HEK293 (cell line): Measurements from ENCODE around the gene GALNT2.
A peak's percentile ranks its signal among the peaks of the same experiment; 100 is the strongest.

Experiments
- CTCF ChIA-PET: fragments of 350-600 bp; formaldehyde crosslinking; extraction: SDS; loops from one replicate; lab custom pipeline; 2021; ENCODE audit warnings: antibody characterized with exemption; lab: Yijun Ruan, JAX
- POLR2A ChIA-PET: fragments of 300-600 bp; formaldehyde crosslinking; extraction: SDS; loops from one replicate; lab custom pipeline; 2020; ENCODE audit warnings: antibody characterized with exemption, inconsistent platforms; lab: Yijun Ruan, JAX
- H3K27ac ChIP-seq: fragments of 200-500 bp; sonication (Bioruptor generic); 2 replicates; pipeline ENCODE4 v1.5.1; 2014; ENCODE audit warnings: low read depth, low read length, control low read depth, inconsistent platforms; ENCODE audit errors: extremely low read depth
- H3K36me3 ChIP-seq, 2 experiments: fragments of 200-500 bp in 1 of 2; sonication (Bioruptor generic) in 1 of 2; 1 replicate in 1 of 2; 2 replicates in 1 of 2; pipeline ENCODE4 v1.5.1; 2014 to 2017; ENCODE audit warnings: inconsistent platforms in 2 of 2, low read length in 2 of 2; ENCODE audit not compliant: control insufficient read depth in 2 of 2, insufficient read depth in 1 of 2
- H3K4me1 ChIP-seq: fragments of 200-500 bp; sonication (Bioruptor generic); 2 replicates; pipeline ENCODE4 v1.5.1; 2014; ENCODE audit warnings: mild to moderate bottlenecking, low read length, inconsistent platforms; ENCODE audit not compliant: control insufficient read depth, insufficient read depth
- H3K4me3 ChIP-seq: 2 replicates; pipeline ENCODE4 v1.5.1; 2011; ENCODE audit warnings: low read depth, mild to moderate bottlenecking, control low read depth, low read length, moderate library complexity
- H3K9me3 ChIP-seq: fragments of 200-500 bp; sonication (Bioruptor generic); 2 replicates; pipeline ENCODE4 v1.5.1; 2014; ENCODE audit warnings: low read depth, low read length, inconsistent platforms; ENCODE audit not compliant: control insufficient read depth, insufficient read depth
- BCL11A ChIP-seq: fragments of 450-650 bp; formaldehyde crosslinking; IDR thresholded peaks from 2 replicates; pipeline ENCODE4 v1.5.1; 2016; ENCODE audit warnings: low read depth, missing biosample characterization, missing genetic modification characterization
- PRDM1 ChIP-seq: fragments of 450-650 bp; formaldehyde crosslinking; IDR thresholded peaks from 2 replicates; pipeline ENCODE4; 2016; ENCODE audit warnings: missing biosample characterization, missing genetic modification characterization
- ZNF114 ChIP-seq: fragments of 450-650 bp; formaldehyde crosslinking; IDR thresholded peaks from 2 replicates; pipeline ENCODE4 v1.5.0; 2017; ENCODE audit warnings: missing biosample characterization, missing genetic modification characterization
- ZNF121 ChIP-seq: fragments of 450-650 bp; formaldehyde crosslinking; IDR thresholded peaks from 2 replicates; pipeline ENCODE4 v1.5.1; 2016; ENCODE audit warnings: missing biosample characterization, missing genetic modification characterization
- ZNF157 ChIP-seq: fragments of 450-650 bp; formaldehyde crosslinking; IDR thresholded peaks from 2 replicates; pipeline ENCODE4 v1.5.1; 2016; ENCODE audit warnings: missing biosample characterization, missing genetic modification characterization
- ZNF16 ChIP-seq: fragments of 450-650 bp; formaldehyde crosslinking; IDR thresholded peaks from 2 replicates; pipeline ENCODE4 v1.5.1; 2016; ENCODE audit warnings: low read depth, missing biosample characterization, missing genetic modification characterization
- ZNF248 ChIP-seq: fragments of 450-650 bp; formaldehyde crosslinking; IDR thresholded peaks from 2 replicates; pipeline ENCODE4 v1.5.1; 2017; ENCODE audit warnings: missing biosample characterization, missing genetic modification characterization
- ZNF48 ChIP-seq: fragments of 450-650 bp; formaldehyde crosslinking; IDR thresholded peaks from 2 replicates; pipeline ENCODE4 v1.5.1; 2016; ENCODE audit warnings: missing biosample characterization, missing genetic modification characterization
- ZNF548 ChIP-seq: fragments of 450-650 bp; formaldehyde crosslinking; IDR thresholded peaks from 2 replicates; pipeline ENCODE4 v1.5.1; 2016; ENCODE audit warnings: missing biosample characterization, missing genetic modification characterization
- ZNF600 ChIP-seq: fragments of 450-650 bp; formaldehyde crosslinking; IDR thresholded peaks from 2 replicates; pipeline ENCODE4 v1.5.1; 2016; ENCODE audit warnings: missing biosample characterization, missing genetic modification characterization
- ZNF610 ChIP-seq: fragments of 450-650 bp; formaldehyde crosslinking; IDR thresholded peaks from 2 replicates; pipeline ENCODE4 v1.5.1; 2016; ENCODE audit warnings: missing biosample characterization, missing genetic modification characterization, borderline replicate concordance
- ZNF76 ChIP-seq: fragments of 450-650 bp; formaldehyde crosslinking; IDR thresholded peaks from 2 replicates; pipeline ENCODE4; 2016; ENCODE audit warnings: low read depth, missing biosample characterization, missing genetic modification characterization, borderline replicate concordance
- ZNF768 ChIP-seq: fragments of 450-650 bp; formaldehyde crosslinking; IDR thresholded peaks from 2 replicates; pipeline ENCODE4 v1.5.1; 2018; ENCODE audit warnings: missing biosample characterization, mild to moderate bottlenecking, missing genetic modification characterization
- TF ChIP-seq, protein P1 (sequence below): fragments of 450-650 bp; formaldehyde crosslinking; IDR thresholded peaks from 2 replicates; pipeline ENCODE4 v1.5.1; 2016; ENCODE audit warnings: missing biosample characterization, missing genetic modification characterization
- TF ChIP-seq, protein P2 (sequence below): fragments of 450-650 bp; formaldehyde crosslinking; IDR thresholded peaks from 2 replicates; pipeline ENCODE4 v1.5.1; 2016; ENCODE audit warnings: missing biosample characterization, missing genetic modification characterization
- TF ChIP-seq, protein P3 (sequence below): fragments of 450-650 bp; formaldehyde crosslinking; IDR thresholded peaks from 2 replicates; pipeline ENCODE4 v1.5.1; 2016; ENCODE audit warnings: missing biosample characterization, missing genetic modification characterization
- TF ChIP-seq, protein P4 (sequence below): fragments of 450-650 bp; formaldehyde crosslinking; IDR thresholded peaks from 2 replicates; pipeline ENCODE4 v1.5.1; 2017; ENCODE audit warnings: missing biosample characterization, missing genetic modification characterization
- TF ChIP-seq, protein P5 (sequence below): fragments of 450-650 bp; formaldehyde crosslinking; IDR thresholded peaks from 2 replicates; pipeline ENCODE4 v1.5.1; 2016; ENCODE audit warnings: missing biosample characterization, missing genetic modification characterization

The GALNT2 gene

DNA sequence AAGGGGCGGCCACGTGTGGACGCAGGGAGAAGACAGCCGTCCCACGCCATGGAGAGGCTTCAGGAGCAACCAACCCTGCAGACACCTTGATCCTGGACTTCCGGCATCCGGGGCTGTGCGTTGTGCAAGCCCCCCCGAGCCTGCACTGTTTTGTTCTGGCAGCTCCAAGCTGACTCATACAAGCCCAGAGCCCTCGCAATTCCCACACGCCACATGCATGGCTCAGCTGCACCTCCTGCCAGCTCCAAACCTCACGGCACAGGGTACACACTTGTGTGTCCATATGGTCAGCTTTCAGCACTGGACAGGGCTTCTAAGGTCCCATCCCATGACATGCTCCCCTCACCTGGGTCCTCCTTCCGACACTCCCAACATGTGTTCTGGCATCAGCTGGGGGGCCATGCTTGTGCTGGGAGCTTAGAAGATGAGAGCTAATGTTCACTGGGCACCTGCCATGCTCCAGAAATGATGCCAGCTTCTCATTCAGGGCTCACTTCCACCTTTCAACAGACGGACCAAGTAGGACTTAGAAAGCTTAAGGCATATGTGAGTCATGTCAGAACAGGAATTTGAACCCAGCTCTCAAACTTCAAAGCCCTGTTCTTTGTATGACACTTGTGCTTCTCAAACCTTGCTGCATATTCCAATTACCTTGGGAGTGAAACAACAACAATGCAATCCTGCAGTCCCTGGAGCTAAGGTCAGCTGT, 221.8 kb downstream of the GALNT2 start:
- ChIA-PET POLR2A (no interaction called here), CTCF (interaction anchor here (0.6 to 1.1 kb wide), 4 partner anchors 18 to 627 kb away, joined by 3 to 10 read pairs (median 3); no protein-coding TSS in a partner anchor)
- Histone ChIP-seq H3K4me3 (no peak overlapping the region), H3K27ac (no peak overlapping the region), H3K9me3 (no peaks in the 10 kb centered on the region), H3K36me3 (no peaks in the 10 kb centered on the region), H3K4me1 (no peaks in the 10 kb centered on the region)
- TF ChIP-seq ZNF548 (tag by site-specific recombination): peak; percentile 87
- TF ChIP-seq ZNF48 (tag by site-specific recombination): no peak
- TF ChIP-seq, protein P1, sequence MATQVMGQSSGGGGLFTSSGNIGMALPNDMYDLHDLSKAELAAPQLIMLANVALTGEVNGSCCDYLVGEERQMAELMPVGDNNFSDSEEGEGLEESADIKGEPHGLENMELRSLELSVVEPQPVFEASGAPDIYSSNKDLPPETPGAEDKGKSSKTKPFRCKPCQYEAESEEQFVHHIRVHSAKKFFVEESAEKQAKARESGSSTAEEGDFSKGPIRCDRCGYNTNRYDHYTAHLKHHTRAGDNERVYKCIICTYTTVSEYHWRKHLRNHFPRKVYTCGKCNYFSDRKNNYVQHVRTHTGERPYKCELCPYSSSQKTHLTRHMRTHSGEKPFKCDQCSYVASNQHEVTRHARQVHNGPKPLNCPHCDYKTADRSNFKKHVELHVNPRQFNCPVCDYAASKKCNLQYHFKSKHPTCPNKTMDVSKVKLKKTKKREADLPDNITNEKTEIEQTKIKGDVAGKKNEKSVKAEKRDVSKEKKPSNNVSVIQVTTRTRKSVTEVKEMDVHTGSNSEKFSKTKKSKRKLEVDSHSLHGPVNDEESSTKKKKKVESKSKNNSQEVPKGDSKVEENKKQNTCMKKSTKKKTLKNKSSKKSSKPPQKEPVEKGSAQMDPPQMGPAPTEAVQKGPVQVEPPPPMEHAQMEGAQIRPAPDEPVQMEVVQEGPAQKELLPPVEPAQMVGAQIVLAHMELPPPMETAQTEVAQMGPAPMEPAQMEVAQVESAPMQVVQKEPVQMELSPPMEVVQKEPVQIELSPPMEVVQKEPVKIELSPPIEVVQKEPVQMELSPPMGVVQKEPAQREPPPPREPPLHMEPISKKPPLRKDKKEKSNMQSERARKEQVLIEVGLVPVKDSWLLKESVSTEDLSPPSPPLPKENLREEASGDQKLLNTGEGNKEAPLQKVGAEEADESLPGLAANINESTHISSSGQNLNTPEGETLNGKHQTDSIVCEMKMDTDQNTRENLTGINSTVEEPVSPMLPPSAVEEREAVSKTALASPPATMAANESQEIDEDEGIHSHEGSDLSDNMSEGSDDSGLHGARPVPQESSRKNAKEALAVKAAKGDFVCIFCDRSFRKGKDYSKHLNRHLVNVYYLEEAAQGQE: peak; percentile 89
- no peak for TF ChIP-seq ZNF768 (tag by site-specific recombination)
- TF ChIP-seq ZNF121 (tag by site-specific recombination): no peak
- TF ChIP-seq BCL11A (tag by site-specific recombination): no peak
- TF ChIP-seq ZNF600 (tag by site-specific recombination): peak; percentile 71
- TF ChIP-seq ZNF157: no peak
- no peak for TF ChIP-seq ZNF16

DNA sequence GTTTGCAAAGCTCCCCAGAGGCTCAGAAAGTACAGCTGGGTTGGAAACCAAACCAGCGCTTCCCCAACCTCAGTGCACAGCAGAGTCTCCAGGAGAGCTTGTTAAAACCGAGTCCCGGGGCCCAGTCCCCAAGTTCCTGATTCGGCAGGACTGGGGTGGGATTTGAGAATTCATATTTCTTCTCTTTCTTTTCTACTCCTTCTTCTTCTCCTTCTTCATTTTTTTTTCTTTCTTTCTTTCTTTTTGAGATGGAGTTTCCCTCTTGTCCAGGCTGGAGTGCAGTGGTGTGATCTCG, 222.3 kb downstream of the GALNT2 start:
- TF ChIP-seq, protein P2, sequence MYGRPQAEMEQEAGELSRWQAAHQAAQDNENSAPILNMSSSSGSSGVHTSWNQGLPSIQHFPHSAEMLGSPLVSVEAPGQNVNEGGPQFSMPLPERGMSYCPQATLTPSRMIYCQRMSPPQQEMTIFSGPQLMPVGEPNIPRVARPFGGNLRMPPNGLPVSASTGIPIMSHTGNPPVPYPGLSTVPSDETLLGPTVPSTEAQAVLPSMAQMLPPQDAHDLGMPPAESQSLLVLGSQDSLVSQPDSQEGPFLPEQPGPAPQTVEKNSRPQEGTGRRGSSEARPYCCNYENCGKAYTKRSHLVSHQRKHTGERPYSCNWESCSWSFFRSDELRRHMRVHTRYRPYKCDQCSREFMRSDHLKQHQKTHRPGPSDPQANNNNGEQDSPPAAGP (tag by site-specific recombination): no peak
- TF ChIP-seq, protein P3, sequence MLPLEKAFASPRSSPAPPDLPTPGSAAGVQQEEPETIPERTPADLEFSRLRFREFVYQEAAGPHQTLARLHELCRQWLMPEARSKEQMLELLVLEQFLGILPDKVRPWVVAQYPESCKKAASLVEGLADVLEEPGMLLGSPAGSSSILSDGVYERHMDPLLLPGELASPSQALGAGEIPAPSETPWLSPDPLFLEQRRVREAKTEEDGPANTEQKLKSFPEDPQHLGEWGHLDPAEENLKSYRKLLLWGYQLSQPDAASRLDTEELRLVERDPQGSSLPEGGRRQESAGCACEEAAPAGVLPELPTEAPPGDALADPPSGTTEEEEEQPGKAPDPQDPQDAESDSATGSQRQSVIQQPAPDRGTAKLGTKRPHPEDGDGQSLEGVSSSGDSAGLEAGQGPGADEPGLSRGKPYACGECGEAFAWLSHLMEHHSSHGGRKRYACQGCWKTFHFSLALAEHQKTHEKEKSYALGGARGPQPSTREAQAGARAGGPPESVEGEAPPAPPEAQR (tag by site-specific recombination): no peak
- TF ChIP-seq ZNF248 (tag by site-specific recombination): no peak
- TF ChIP-seq, protein P4, sequence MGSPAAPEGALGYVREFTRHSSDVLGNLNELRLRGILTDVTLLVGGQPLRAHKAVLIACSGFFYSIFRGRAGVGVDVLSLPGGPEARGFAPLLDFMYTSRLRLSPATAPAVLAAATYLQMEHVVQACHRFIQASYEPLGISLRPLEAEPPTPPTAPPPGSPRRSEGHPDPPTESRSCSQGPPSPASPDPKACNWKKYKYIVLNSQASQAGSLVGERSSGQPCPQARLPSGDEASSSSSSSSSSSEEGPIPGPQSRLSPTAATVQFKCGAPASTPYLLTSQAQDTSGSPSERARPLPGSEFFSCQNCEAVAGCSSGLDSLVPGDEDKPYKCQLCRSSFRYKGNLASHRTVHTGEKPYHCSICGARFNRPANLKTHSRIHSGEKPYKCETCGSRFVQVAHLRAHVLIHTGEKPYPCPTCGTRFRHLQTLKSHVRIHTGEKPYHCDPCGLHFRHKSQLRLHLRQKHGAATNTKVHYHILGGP (tag by site-specific recombination): no peak
- no peak for TF ChIP-seq ZNF610 (tag by site-specific recombination)
- no peak for TF ChIP-seq PRDM1 (tag by site-specific recombination)
- TF ChIP-seq, protein P5, sequence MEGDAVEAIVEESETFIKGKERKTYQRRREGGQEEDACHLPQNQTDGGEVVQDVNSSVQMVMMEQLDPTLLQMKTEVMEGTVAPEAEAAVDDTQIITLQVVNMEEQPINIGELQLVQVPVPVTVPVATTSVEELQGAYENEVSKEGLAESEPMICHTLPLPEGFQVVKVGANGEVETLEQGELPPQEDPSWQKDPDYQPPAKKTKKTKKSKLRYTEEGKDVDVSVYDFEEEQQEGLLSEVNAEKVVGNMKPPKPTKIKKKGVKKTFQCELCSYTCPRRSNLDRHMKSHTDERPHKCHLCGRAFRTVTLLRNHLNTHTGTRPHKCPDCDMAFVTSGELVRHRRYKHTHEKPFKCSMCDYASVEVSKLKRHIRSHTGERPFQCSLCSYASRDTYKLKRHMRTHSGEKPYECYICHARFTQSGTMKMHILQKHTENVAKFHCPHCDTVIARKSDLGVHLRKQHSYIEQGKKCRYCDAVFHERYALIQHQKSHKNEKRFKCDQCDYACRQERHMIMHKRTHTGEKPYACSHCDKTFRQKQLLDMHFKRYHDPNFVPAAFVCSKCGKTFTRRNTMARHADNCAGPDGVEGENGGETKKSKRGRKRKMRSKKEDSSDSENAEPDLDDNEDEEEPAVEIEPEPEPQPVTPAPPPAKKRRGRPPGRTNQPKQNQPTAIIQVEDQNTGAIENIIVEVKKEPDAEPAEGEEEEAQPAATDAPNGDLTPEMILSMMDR (tag by site-specific recombination): no peak
- no peak for TF ChIP-seq ZNF114 (tag by site-specific recombination)
- TF ChIP-seq ZNF76 (tag by site-specific recombination): no peak
- CTCF ChIA-PET: interaction anchor here (0.6 to 1.1 kb wide), 5 partner anchors 13 to 628 kb away, joined by 3 to 10 read pairs (median 3); no protein-coding TSS in a partner anchor
- no peak overlapping the region for H3K27ac ChIP-seq

More for the DNA sequence above, 222.3 kb downstream of the GALNT2 start:
- POLR2A ChIA-PET: no interaction called here
- Histone ChIP-seq H3K4me3 (no peak overlapping the region), H3K9me3 (no peaks in the 10 kb centered on the region), H3K4me1 (no peaks in the 10 kb centered on the region), H3K36me3 (no peaks in the 10 kb centered on the region)
